Stomach (tissue), 4 donors: Measurements from ENCODE around the gene AKAP10.

Experiments used
- EP300 ChIP-seq: sonication (generic); formaldehyde crosslinking; IDR thresholded peaks from one replicate; pipeline ENCODE4 v1.6.1; 2017; ENCODE audit warnings: antibody characterized with exemption
- POLR2A ChIP-seq, 4 donors: fragments of 450-650 bp; IDR thresholded peaks; one replicate each; pipeline ENCODE4 v1.6.1; 2016; ENCODE audit warnings: antibody characterized with exemption in 4 of 4, control low read depth in 2 of 4, mild to moderate bottlenecking in 1 of 4, moderate library complexity in 1 of 4
- TF ChIP-seq, protein P1 (sequence below), 7 experiments: fragments of 450-650 bp in 4 of 7; fragments of 200-600 bp in 3 of 7; sonication (generic) in 3 of 7; IDR thresholded peaks; one replicate each; pipeline ENCODE4 v1.5.1; 2016 to 2019; ENCODE audit warnings: antibody characterized with exemption in 7 of 7, control low read depth in 2 of 7, mild to moderate bottlenecking in 1 of 7

DNA sequence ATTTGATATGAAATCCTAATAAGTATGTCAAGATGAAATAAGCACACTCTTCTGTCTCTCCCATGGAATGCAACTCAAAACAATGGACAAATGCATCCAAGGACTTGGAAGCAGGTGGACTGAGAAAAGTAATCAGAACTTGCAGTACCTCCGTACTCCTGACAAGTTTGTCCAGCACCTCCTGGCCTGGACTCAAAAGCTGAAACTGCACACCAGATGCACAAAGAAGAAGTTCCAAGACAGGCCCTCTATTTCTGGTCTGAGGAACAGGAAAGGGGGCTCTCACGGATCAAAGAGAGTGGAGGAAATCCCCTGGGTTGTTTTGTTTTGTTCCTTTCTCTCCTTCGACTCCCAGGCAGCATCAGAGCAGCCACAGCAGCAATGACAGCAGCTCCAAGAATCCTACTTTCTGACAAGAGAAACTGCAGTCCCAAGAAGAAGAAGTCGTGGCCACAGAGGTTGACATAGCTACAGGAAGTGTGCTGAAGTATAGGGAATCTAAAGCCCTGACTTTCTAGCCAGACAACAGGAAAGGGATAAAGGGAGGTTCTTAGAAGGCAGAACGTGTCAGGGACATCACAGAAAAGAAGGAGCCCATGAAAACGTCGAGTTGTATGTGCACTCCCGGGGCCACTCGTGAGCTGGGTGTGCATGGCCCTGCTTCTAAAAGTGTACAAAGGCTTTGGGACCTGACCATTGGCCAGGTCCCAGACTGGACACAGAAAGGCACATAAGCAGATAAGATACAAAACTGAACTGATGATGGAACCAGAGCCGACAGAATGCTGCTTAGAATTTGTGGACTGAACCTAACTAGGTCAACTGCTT lies 29.3 kb downstream of the AKAP10 start:
- TF ChIP-seq EP300 (no peak), POLR2A (IDR thresholded peaks at IDR 0.05) (no peak)
- TF ChIP-seq, protein P1, sequence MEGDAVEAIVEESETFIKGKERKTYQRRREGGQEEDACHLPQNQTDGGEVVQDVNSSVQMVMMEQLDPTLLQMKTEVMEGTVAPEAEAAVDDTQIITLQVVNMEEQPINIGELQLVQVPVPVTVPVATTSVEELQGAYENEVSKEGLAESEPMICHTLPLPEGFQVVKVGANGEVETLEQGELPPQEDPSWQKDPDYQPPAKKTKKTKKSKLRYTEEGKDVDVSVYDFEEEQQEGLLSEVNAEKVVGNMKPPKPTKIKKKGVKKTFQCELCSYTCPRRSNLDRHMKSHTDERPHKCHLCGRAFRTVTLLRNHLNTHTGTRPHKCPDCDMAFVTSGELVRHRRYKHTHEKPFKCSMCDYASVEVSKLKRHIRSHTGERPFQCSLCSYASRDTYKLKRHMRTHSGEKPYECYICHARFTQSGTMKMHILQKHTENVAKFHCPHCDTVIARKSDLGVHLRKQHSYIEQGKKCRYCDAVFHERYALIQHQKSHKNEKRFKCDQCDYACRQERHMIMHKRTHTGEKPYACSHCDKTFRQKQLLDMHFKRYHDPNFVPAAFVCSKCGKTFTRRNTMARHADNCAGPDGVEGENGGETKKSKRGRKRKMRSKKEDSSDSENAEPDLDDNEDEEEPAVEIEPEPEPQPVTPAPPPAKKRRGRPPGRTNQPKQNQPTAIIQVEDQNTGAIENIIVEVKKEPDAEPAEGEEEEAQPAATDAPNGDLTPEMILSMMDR (IDR thresholded peaks at IDR 0.05), result no peak
